Heart left ventricle (tissue), 16 donors: ENCODE measurements around the gene CSMD2. TPM values are rescaled to one million over a fixed set of nuclear protein-coding genes. Genes with fewer than 3 reads are reported as not detected.

Experiments
- ATAC-seq, 4 donors: fragments of 200-7000 bp; cut with Tn5 transposase; one replicate each; pipeline ENCODE4 v1.9.1; 2020 to 2022; ENCODE audit warnings: moderate library complexity in 4 of 4, mild to moderate bottlenecking in 3 of 4, moderate number of reproducible peaks in 1 of 4
- DNase-seq, 5 donors: peaks; one replicate each; pipeline ENCODE4 v3.0.0-alpha.2; 2020
- H3K27ac ChIP-seq, 12 donors: fragments of 200-600 bp; sonication (generic) in 4 of 12; one replicate each; pipeline versions ENCODE4 v1.5.0 to v1.8.0; 2016 to 2022; ENCODE audit warnings: mild to moderate bottlenecking in 2 of 12
- H3K27me3 ChIP-seq, 9 donors: fragments of 200-600 bp; sonication (generic) in 2 of 9; one replicate each; pipeline versions ENCODE4 v1.5.1 to v1.8.0; 2016 to 2022; ENCODE audit warnings: mild to moderate bottlenecking in 3 of 9
- H3K36me3 ChIP-seq, 9 donors: fragments of 200-600 bp; sonication (generic) in 2 of 9; one replicate each; pipeline versions ENCODE4 v1.5.0 to v1.8.0; 2018 to 2022; ENCODE audit warnings: mild to moderate bottlenecking in 2 of 9
- H3K4me1 ChIP-seq, 12 donors: fragments of 200-600 bp; sonication (generic) in 4 of 12; one replicate each; pipeline versions ENCODE4 v1.5.0 to v1.8.0; 2016 to 2022; ENCODE audit warnings: mild to moderate bottlenecking in 3 of 12
- H3K4me3 ChIP-seq, 12 donors: fragments of 200-600 bp; sonication (generic) in 4 of 12; one replicate each; pipeline versions ENCODE4 v1.5.0 to v1.8.0; 2017 to 2022; ENCODE audit warnings: mild to moderate bottlenecking in 9 of 12, moderate library complexity in 4 of 12
- H3K9me3 ChIP-seq, 12 donors: fragments of 200-600 bp; sonication (generic) in 4 of 12; one replicate each; pipeline versions ENCODE4 v1.5.0 to v1.8.0; 2016 to 2022; ENCODE audit warnings: mild to moderate bottlenecking in 1 of 12
- CTCF ChIP-seq, 12 donors: fragments of 200-600 bp; sonication (generic) in 4 of 12; IDR thresholded peaks; one replicate each; pipeline versions ENCODE4 v1.5.0 to v1.8.0; 2018 to 2022; ENCODE audit warnings: antibody characterized with exemption in 12 of 12, mild to moderate bottlenecking in 5 of 12
- POLR2A ChIP-seq, 2 donors: fragments of 450-650 bp; IDR thresholded peaks; one replicate each; pipeline ENCODE4 v1.6.1; 2017; ENCODE audit warnings: antibody characterized with exemption in 2 of 2, mild to moderate bottlenecking in 2 of 2, moderate library complexity in 2 of 2
- WGBS, 4 donors: extraction: QIAGEN DNeasy Blood & Tissue Kit in 2 of 4; methylation state at CpG; one replicate each; pipeline versions ENCODE4 v1.1.5 to v1.1.7; 2013 to 2018; 5-methylcytosine and 5-hydroxymethylcytosine counted together
- intact Hi-C, 10 donors: fragments of 100-400 bp; cut with DNase I; formaldehyde crosslinking; loops; one replicate each; pipeline versions ENCODE4 v1.11.1 to v1.14.2; 2022
- polyA plus RNA-seq, 2 donors: library from polyadenylated mRNA; stranded (reverse); fragments of 200-250 nt; gene quantifications; one replicate each; pipeline ENCODE4 v1.2.3, GENCODE V29; 2013
- total RNA-seq, 9 donors: library from RNA; depleted of rRNA in 2 of 9; stranded (reverse); fragments of >200 nt in 2 of 9; fragmentation: NEBNext Ultra II Directional in 3 of 9; extraction: Animal tissue kit (Norgen Biotek cat#: 25700) in 3 of 9; gene quantifications; one replicate each; pipeline versions ENCODE4 v1.1.0 to v1.2.4, GENCODE V29; 2016 to 2023
- donor health status: ischemic (EF 13 %, LVEDD 7.1; RV severe dilation, severe dysfunction).
- donor health status: healthy with polysubstance abuse.
- donor health status: DM: no; HTN: yes; CAD: no.
- donor health status: DM: no; HTN: no; CAD: no.
- donor health status: ischemic (EF 25% LVEDD 6.9; RV normal size, moderate dysfunction).
- donor health status: ischemic (EF 25% LVEDD 5.7; RV mildly dilated, moderate dysfunction).
- donor health status: healthy.
- donor health status: DM: yes; HTN: yes; CAD: no.
- donor health status: ischemic (EF 35%, LVEDD 5.7; RV mildly dilated, moderate dysfunction).
- donor health status: nonischemic (EF 11% LVEDD 7.7; RV severe dilation, severe dysfunction).
- donor health status: DM: yes; HTN: yes; CAD: no.
- donor health status: PGD.
- donor health status: ischemic (EF 29% LVEDD 5.4; RV normal size, mild dysfunction).
- donor health status: nonischemic (EF 23%, LVEDD 6.1; RV moderate dilation, normal function).

CSMD2 gene
- total and polyA plus RNA-seq, 11 donors = 0.02 to 0.79 (median 0.22) TPM

- WGBS, 4 donors = 67 to 90% (median 80%) methylated on average over 2 of the region's 2 CpGs
These were observed 443.7 kb downstream of the CSMD2 start for GRCh38 chr1:33721301-33721815.

GRCh38 chr1:33719771-33720670 lies 445.0 kb downstream of the CSMD2 start:
- whole genome bisulfite sequencing, 4 donors = 55 to 62% (median 58%) methylated on average over 8 of the region's 8 CpGs
- TF ChIP-seq CTCF (IDR thresholded peaks at IDR 0.05) (no peak), POLR2A (IDR thresholded peaks at IDR 0.05) (no peak)
- no peak for ATAC-seq
- DNase-seq = no peak
- Histone ChIP-seq H3K9me3 (no peaks in the 10 kb centered on the region), H3K36me3 (no peaks in the 10 kb centered on the region), H3K4me1 (no peaks in the 10 kb centered on the region), H3K27ac (no peak overlapping the region), H3K27me3 (peaks cover 0 to 8% (median 0%) of the 10 kb centered on the region in 9 donors), H3K4me3 (no peak overlapping the region)
- intact Hi-C loops = no loop called here

More at GRCh38 chr1:33721301-33721815, 443.7 kb downstream of the CSMD2 start:
- Histone ChIP-seq H3K9me3 (no peaks in the 10 kb centered on the region), H3K27ac (no peak overlapping the region), H3K27me3 (no peaks in the 10 kb centered on the region), H3K4me1 (no peaks in the 10 kb centered on the region), H3K36me3 (no peaks in the 10 kb centered on the region), H3K4me3 (no peak overlapping the region)
- no peak for DNase-seq
- TF ChIP-seq POLR2A (IDR thresholded peaks at IDR 0.05) = no peak
- TF ChIP-seq CTCF (IDR thresholded peaks at IDR 0.05) = no peak
- intact Hi-C loops = no loop called here
- ATAC-seq = no peak

- DNase-seq (no peak), ATAC-seq (no peak)
- Histone ChIP-seq H3K4me1 (no peaks in the 10 kb centered on the region), H3K4me3 (no peak overlapping the region), H3K36me3 (no peaks in the 10 kb centered on the region), H3K27ac (no peak overlapping the region), H3K9me3 (no peaks in the 10 kb centered on the region), H3K27me3 (peaks cover 0 to 11% (median 0%) of the 10 kb centered on the region in 9 donors)
- TF ChIP-seq CTCF (IDR thresholded peaks at IDR 0.05) = no peak
- no peak for TF ChIP-seq POLR2A (IDR thresholded peaks at IDR 0.05)
- intact Hi-C loops = no loop called here
- 83 to 90% (median 89%) methylated on average over 4 of the region's 4 CpGs for WGBS, 4 donors
These were observed 445.7 kb downstream of the CSMD2 start for GRCh38 chr1:33719326-33719725.

GRCh38 chr1:33718186-33718585 lies 446.8 kb downstream of the CSMD2 start:
- intact Hi-C loops = no loop called here
- no peak for DNase-seq
- WGBS, 4 donors = 87 to 96% (median 92%) methylated on average over 3 of the region's 3 CpGs

More at GRCh38 chr1:33718186-33718585, 446.8 kb downstream of the CSMD2 start:
- Histone ChIP-seq H3K4me3 (no peak overlapping the region), H3K36me3 (no peaks in the 10 kb centered on the region), H3K4me1 (no peaks in the 10 kb centered on the region), H3K27me3 (peaks cover 0 to 12% (median 3%) of the 10 kb centered on the region in 9 donors), H3K9me3 (no peaks in the 10 kb centered on the region), H3K27ac (no peak overlapping the region)
- TF ChIP-seq POLR2A (IDR thresholded peaks at IDR 0.05) (no peak), CTCF (IDR thresholded peaks at IDR 0.05) (no peak)
- ATAC-seq = no peak
